ENCODE results near the gene VPS13C.

VPS13C gene

DNA sequence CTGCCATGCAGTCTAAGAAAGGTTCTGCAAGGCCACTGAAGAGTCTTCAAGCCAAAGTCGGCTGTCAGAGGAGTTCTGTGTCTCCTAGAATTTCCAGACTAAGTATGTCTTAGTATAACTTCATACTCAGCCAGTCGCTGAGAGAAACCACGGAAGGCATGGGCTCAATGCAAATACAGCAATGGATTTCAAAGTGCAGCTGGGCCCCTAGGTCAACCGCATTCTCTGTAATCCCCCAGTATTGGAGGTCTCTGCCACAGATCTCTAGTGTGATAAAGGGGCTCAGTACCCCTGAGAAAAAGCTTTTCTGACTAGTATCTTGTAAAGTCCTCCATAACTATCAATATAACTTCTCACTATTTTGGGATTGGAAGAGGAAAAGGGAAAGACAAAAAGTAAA is 208.3 kb downstream of the VPS13C start:
- no peaks in the 10 kb centered on the region for H3K36me3 ChIP-seq
- no peaks in the 10 kb centered on the region for H3K4me1 ChIP-seq
- no peaks in the 10 kb centered on the region for H3K27me3 ChIP-seq
- no peak overlapping the region for H3K4me3 ChIP-seq (ENCODE audit: low read depth, low read length)
- no peak for DNase-seq
- TF ChIP-seq, protein P1, sequence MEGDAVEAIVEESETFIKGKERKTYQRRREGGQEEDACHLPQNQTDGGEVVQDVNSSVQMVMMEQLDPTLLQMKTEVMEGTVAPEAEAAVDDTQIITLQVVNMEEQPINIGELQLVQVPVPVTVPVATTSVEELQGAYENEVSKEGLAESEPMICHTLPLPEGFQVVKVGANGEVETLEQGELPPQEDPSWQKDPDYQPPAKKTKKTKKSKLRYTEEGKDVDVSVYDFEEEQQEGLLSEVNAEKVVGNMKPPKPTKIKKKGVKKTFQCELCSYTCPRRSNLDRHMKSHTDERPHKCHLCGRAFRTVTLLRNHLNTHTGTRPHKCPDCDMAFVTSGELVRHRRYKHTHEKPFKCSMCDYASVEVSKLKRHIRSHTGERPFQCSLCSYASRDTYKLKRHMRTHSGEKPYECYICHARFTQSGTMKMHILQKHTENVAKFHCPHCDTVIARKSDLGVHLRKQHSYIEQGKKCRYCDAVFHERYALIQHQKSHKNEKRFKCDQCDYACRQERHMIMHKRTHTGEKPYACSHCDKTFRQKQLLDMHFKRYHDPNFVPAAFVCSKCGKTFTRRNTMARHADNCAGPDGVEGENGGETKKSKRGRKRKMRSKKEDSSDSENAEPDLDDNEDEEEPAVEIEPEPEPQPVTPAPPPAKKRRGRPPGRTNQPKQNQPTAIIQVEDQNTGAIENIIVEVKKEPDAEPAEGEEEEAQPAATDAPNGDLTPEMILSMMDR (IDR thresholded peaks at IDR 0.05; ENCODE audit: low read depth, low read length) = no peak
- H3K9me3 ChIP-seq = no peaks in the 10 kb centered on the region

DNA sequence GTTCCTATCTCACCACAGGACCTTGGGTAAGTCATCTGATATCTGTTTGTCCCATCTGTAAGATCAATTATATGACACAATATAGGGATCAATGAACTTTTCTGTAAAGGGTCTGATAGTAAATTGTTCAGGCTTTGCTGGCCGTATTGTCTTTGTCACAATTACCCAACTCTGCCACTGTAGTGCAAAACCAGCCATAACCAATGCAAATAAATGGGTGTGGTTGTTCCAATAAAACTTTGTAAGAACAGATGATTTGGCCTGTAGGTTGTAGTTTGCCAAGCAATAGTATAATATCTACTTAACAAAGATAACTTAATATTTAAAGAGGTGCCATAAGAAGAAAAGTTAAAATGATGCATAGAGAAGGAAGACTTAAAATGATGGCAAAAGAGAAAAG is 210.8 kb downstream of the VPS13C start:
- TF ChIP-seq, protein P1 (IDR thresholded peaks at IDR 0.05; ENCODE audit: low read depth, low read length) = no peak
- Histone ChIP-seq H3K27me3 (no peaks in the 10 kb centered on the region), H3K4me1 (no peaks in the 10 kb centered on the region), H3K4me3 (ENCODE audit: low read depth, low read length) (no peak overlapping the region), H3K36me3 (no peaks in the 10 kb centered on the region), H3K9me3 (no peaks in the 10 kb centered on the region; the same call in 1 of the 2 replicates)
- DNase-seq = no peak

DNA sequence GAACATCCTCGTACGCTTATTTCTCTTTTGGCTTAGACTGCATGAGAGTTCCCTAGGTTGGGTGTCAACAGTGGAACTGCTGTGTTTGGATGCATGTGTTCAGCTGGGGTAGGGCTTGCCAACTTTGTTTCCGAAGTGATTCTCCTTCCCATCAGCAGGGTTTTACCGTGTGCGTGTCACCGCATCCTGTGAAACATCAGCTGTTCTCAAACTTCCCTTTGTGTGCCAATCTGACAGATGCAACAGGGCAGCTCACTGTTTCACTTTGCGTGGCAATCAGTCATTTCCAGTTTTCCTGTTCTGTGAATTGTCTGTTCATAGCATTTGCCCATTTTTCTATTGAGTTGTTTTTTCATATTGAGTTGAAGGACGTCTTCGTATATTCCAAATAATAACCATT is 218.8 kb downstream of the VPS13C start:
- TF ChIP-seq, protein P1 (IDR thresholded peaks at IDR 0.05; ENCODE audit: low read depth, low read length) = no peak
- Histone ChIP-seq H3K36me3 (no peaks in the 10 kb centered on the region), H3K27me3 (no peaks in the 10 kb centered on the region), H3K4me1 (no peaks in the 10 kb centered on the region; the same call in 1 of the 2 replicates), H3K4me3 (ENCODE audit: low read depth, low read length) (no peak overlapping the region), H3K9me3 (no peaks in the 10 kb centered on the region; the same call in 1 of the 2 replicates)
- DNase-seq = no peak

GRCh38 chr15:61840090-61840489 is 220.2 kb downstream of the VPS13C start:
- Histone ChIP-seq H3K36me3 (no peaks in the 10 kb centered on the region), H3K27me3 (no peaks in the 10 kb centered on the region), H3K4me1 (no peaks in the 10 kb centered on the region; the same call in 1 of the 2 replicates), H3K9me3 (no peaks in the 10 kb centered on the region), H3K4me3 (ENCODE audit: low read depth, low read length) (no peak overlapping the region)
- TF ChIP-seq, protein P1 (IDR thresholded peaks at IDR 0.05; ENCODE audit: low read depth, low read length) = no peak
- DNase-seq = no peak

DNA sequence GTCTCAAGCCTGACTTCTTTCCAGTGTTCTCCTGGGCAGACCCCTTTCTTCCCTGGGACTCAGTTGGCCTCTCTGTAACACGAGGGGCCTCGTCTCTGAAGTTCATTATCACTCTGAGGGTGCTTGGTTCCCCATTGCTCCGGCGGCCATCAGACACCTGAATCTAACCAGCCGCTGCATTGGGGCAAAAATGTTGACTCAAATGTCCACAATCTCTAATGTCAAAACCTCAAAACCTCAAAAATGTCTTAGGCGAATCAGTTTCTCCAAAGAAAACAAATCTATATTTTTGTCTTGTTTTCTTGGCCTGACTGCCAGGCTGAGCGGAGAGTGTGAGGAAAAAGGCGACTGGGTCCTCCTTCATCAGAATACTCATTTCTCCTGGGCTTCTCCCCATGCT is 220.7 kb downstream of the VPS13C start:
- Histone ChIP-seq H3K27me3 (no peaks in the 10 kb centered on the region), H3K36me3 (no peaks in the 10 kb centered on the region), H3K9me3 (no peaks in the 10 kb centered on the region), H3K4me1 (no peaks in the 10 kb centered on the region; the same call in 1 of the 2 replicates), H3K4me3 (ENCODE audit: low read depth, low read length) (no peak overlapping the region)
- TF ChIP-seq, protein P1 (IDR thresholded peaks at IDR 0.05; ENCODE audit: low read depth, low read length) = no peak
- no peak for DNase-seq

DNA sequence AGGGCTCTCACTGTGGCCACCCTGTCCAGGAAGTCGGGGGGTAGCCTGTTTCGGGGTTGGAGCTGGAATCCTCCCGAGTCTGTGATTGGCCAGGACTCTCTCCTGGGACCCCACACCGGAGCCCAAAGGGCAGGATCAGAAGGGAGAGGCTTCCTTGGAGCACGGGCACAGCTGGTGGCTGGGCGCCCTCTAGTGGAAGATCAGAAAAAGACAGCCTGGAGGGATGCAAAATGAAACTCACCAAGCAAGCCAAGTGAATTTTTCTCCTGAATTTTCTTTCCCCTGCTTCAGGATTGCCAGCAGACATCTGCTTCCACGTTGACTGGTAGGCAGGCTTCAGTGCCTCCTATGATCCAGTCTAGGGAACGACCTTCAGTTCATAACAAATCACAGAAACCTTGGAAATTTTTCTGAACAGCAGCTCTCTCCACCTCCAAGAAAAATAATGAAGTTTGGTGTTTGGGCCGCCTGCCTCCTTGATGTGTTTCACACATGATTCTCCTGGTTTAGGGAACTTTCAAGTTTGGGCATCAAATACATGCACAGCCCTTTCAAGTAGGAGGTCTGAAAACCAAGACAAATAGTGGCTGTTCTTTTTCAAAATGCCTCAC is 224.6 kb downstream of the VPS13C start:
- Histone ChIP-seq H3K9me3 (no peaks in the 10 kb centered on the region), H3K4me1 (peaks cover 6% of the 10 kb centered on the region), H3K27me3 (no peaks in the 10 kb centered on the region), H3K4me3 (ENCODE audit: low read depth, low read length) (peak overlapping the region; percentile 48), H3K36me3 (no peaks in the 10 kb centered on the region)
- peak; percentile 73 for DNase-seq
- TF ChIP-seq, protein P1 (IDR thresholded peaks at IDR 0.05; ENCODE audit: low read depth, low read length) = peak; percentile 97
